Activated CD4-positive, alpha-beta T cell treated with anti-CD3 and anti-CD28 coated beads, Interleukin-2, amount 50 U/mL, for 24 hours (primary cell): Measurements from ENCODE around the gene SVIL.
"Not testable (repeated sequence)": the region's sequence is repeated elsewhere in the genome, so short reads cannot be mapped to it uniquely, and the experiment has no call there.

Experiments
- DNase-seq, 2 donors: peaks; one replicate each; pipeline ENCODE4 v3.0.0-alpha.2; 2020; ENCODE audit warnings: low read depth in 1 of 2, low spot score in 1 of 2

SVIL gene

GRCh38 chr10:29579455-29579970 lies 55.3 kb downstream of the SVIL start:
- DNase-seq: no peak

GRCh38 chr10:29578457-29578856 lies 56.3 kb downstream of the SVIL start:
- DNase-seq: no peak

GRCh38 chr10:29576681-29577080 lies 58.1 kb downstream of the SVIL start:
- DNase-seq: no peak

GRCh38 chr10:29575098-29575455 lies 59.7 kb downstream of the SVIL start:
- no peak for DNase-seq

GRCh38 chr10:29574212-29575097 lies 60.3 kb downstream of the SVIL start:
- DNase-seq: not testable (repeated sequence)

GRCh38 chr10:29570248-29570647 lies 64.5 kb downstream of the SVIL start:
- DNase-seq: not testable (repeated sequence)

GRCh38 chr10:29569795-29570194 lies 65.0 kb downstream of the SVIL start:
- DNase-seq: no peak

- no peak for DNase-seq
These were observed 67.8 kb downstream of the SVIL start for GRCh38 chr10:29567003-29567402.

GRCh38 chr10:29566209-29566608 lies 68.6 kb downstream of the SVIL start:
- DNase-seq: not testable (repeated sequence)

- DNase-seq: no peak
These were observed 71.2 kb downstream of the SVIL start for GRCh38 chr10:29563420-29564035.

- not testable (repeated sequence) for DNase-seq
These were observed 71.8 kb downstream of the SVIL start for GRCh38 chr10:29563006-29563405.

- DNase-seq: no peak
These were observed 74.8 kb downstream of the SVIL start for GRCh38 chr10:29559996-29560395.

- no peak for DNase-seq
These were observed 77.1 kb downstream of the SVIL start for GRCh38 chr10:29557665-29558064.

GRCh38 chr10:29555746-29556481 lies 78.9 kb downstream of the SVIL start:
- DNase-seq: no peak

GRCh38 chr10:29555091-29555745 lies 79.6 kb downstream of the SVIL start:
- DNase-seq: no peak

GRCh38 chr10:29554660-29555059 lies 80.1 kb downstream of the SVIL start:
- no peak for DNase-seq

GRCh38 chr10:29553544-29554250 lies 81.1 kb downstream of the SVIL start:
- no peak for DNase-seq

GRCh38 chr10:29553116-29553515 lies 81.7 kb downstream of the SVIL start:
- not testable (repeated sequence) for DNase-seq

- not testable (repeated sequence) for DNase-seq
These were observed 85.3 kb downstream of the SVIL start for GRCh38 chr10:29549493-29549892.

- no peak for DNase-seq
These were observed 87.9 kb downstream of the SVIL start for GRCh38 chr10:29546773-29547313.
